ENCODE measurements around the gene RRAS2.

RRAS2 gene

GRCh38 chr11:14374922-14375830 is 16.2 kb upstream of the RRAS2 start:
- Histone ChIP-seq H3K4me3 (no peak overlapping the region), H3K4me2 (no peak overlapping the region), H4K20me1 (no peaks in the 10 kb centered on the region), H3K9ac (no peak overlapping the region), H3K4me1 (no peaks in the 10 kb centered on the region; a peak in 1 of 20 replicates), H3K27me3 (peaks cover 6 to 10% (median 9%) of the 10 kb centered on the region in 11 experiments), H3K9me3 (replicated peaks in 1 of 11) (no peaks in the 10 kb centered on the region), H3K27ac (no peak overlapping the region), H3K36me3 (no peaks in the 10 kb centered on the region)
- no peak for TF ChIP-seq Cebpa-rat (IDR thresholded peaks at IDR 0.05)

- Histone ChIP-seq H3K9ac (no peak overlapping the region), H3K4me3 (no peak overlapping the region), H3K36me3 (no peaks in the 10 kb centered on the region), H3K4me1 (peaks cover 0 to 11% (median 10%) of the 10 kb centered on the region in 10 experiments; a peak in 11 of 20 replicates), H4K20me1 (no peaks in the 10 kb centered on the region), H3K27me3 (no peaks in the 10 kb centered on the region), H3K9me3 (replicated peaks in 1 of 11) (no peaks in the 10 kb centered on the region), H3K27ac (no peak overlapping the region), H3K4me2 (no peak overlapping the region)
- TF ChIP-seq Cebpa-rat (IDR thresholded peaks at IDR 0.05): no peak
These were observed 15.1 kb upstream of the RRAS2 start for GRCh38 chr11:14373941-14374646.

GRCh38 chr11:14372011-14372410 is 13.0 kb upstream of the RRAS2 start:
- no peak overlapping the region for H3K9ac ChIP-seq
- H3K4me1 ChIP-seq: peaks cover 0 to 13% (median 11%) of the 10 kb centered on the region in 10 experiments; a peak in 11 of 20 replicates
- H3K9me3 ChIP-seq (replicated peaks in 1 of 11): no peaks in the 10 kb centered on the region
- H3K36me3 ChIP-seq: no peaks in the 10 kb centered on the region
- no peak overlapping the region for H3K4me3 ChIP-seq
- no peak for TF ChIP-seq Cebpa-rat (IDR thresholded peaks at IDR 0.05)
- H3K27ac ChIP-seq: no peak overlapping the region
- no peaks in the 10 kb centered on the region for H3K27me3 ChIP-seq
- no peaks in the 10 kb centered on the region for H4K20me1 ChIP-seq
- no peak overlapping the region for H3K4me2 ChIP-seq

- Histone ChIP-seq H3K27ac (no peak overlapping the region), H3K9me3 (replicated peaks in 1 of 11) (no peaks in the 10 kb centered on the region), H3K4me1 (peaks cover 0 to 13% (median 11%) of the 10 kb centered on the region in 10 experiments; a peak in 11 of 20 replicates), H4K20me1 (no peaks in the 10 kb centered on the region), H3K4me2 (no peak overlapping the region), H3K9ac (no peak overlapping the region), H3K4me3 (no peak overlapping the region), H3K27me3 (no peaks in the 10 kb centered on the region), H3K36me3 (no peaks in the 10 kb centered on the region)
- TF ChIP-seq Cebpa-rat (IDR thresholded peaks at IDR 0.05): no peak
These were observed 12.3 kb upstream of the RRAS2 start for GRCh38 chr11:14371249-14371648.

- no peak overlapping the region for H3K4me2 ChIP-seq
- no peaks in the 10 kb centered on the region for H4K20me1 ChIP-seq
- no peak overlapping the region for H3K27ac ChIP-seq
- no peaks in the 10 kb centered on the region for H3K36me3 ChIP-seq
- peaks cover 0 to 13% (median 11%) of the 10 kb centered on the region in 10 experiments; a peak in 11 of 20 replicates for H3K4me1 ChIP-seq
- no peak for TF ChIP-seq Cebpa-rat (IDR thresholded peaks at IDR 0.05)
- no peak overlapping the region for H3K9ac ChIP-seq
- H3K9me3 ChIP-seq (replicated peaks in 1 of 11): no peaks in the 10 kb centered on the region
- no peaks in the 10 kb centered on the region for H3K27me3 ChIP-seq
- H3K4me3 ChIP-seq: no peak overlapping the region
These were observed 11.5 kb upstream of the RRAS2 start for GRCh38 chr11:14370496-14370895.

GRCh38 chr11:14369598-14369997 is 10.6 kb upstream of the RRAS2 start:
- Histone ChIP-seq H3K27me3 (no peaks in the 10 kb centered on the region), H4K20me1 (no peaks in the 10 kb centered on the region), H3K4me1 (peaks cover 0 to 13% (median 11%) of the 10 kb centered on the region in 10 experiments; a peak in 11 of 20 replicates), H3K4me2 (peak overlapping the region in 8 of 11 experiments; percentile 12 to 31 (median 26); a peak in 9 of 22 replicates), H3K9ac (no peak overlapping the region), H3K36me3 (no peaks in the 10 kb centered on the region), H3K9me3 (replicated peaks in 1 of 11) (no peaks in the 10 kb centered on the region), H3K27ac (no peak overlapping the region), H3K4me3 (no peak overlapping the region)
- TF ChIP-seq Cebpa-rat (IDR thresholded peaks at IDR 0.05): no peak

GRCh38 chr11:14366936-14367335 is 8.0 kb upstream of the RRAS2 start:
- Histone ChIP-seq H3K4me2 (no peak overlapping the region), H3K4me1 (peaks cover 0 to 13% (median 11%) of the 10 kb centered on the region in 10 experiments; a peak in 11 of 20 replicates), H3K27me3 (no peaks in the 10 kb centered on the region), H4K20me1 (no peaks in the 10 kb centered on the region), H3K27ac (no peak overlapping the region), H3K9me3 (replicated peaks in 1 of 11) (no peaks in the 10 kb centered on the region), H3K4me3 (no peak overlapping the region), H3K9ac (no peak overlapping the region), H3K36me3 (no peaks in the 10 kb centered on the region)
- TF ChIP-seq Cebpa-rat (IDR thresholded peaks at IDR 0.05): no peak

- peaks cover 0 to 6% (median 4%) of the 10 kb centered on the region in 10 experiments; a peak in 9 of 20 replicates for H3K4me1 ChIP-seq
- no peaks in the 10 kb centered on the region for H3K36me3 ChIP-seq
- no peak overlapping the region for H3K9ac ChIP-seq
- no peaks in the 10 kb centered on the region for H3K9me3 ChIP-seq (replicated peaks in 1 of 11)
- no peak overlapping the region for H3K4me2 ChIP-seq
- H4K20me1 ChIP-seq: no peaks in the 10 kb centered on the region
- no peaks in the 10 kb centered on the region for H3K27me3 ChIP-seq
- no peak overlapping the region for H3K27ac ChIP-seq
- TF ChIP-seq Cebpa-rat (IDR thresholded peaks at IDR 0.05): no peak
- H3K4me3 ChIP-seq: no peak overlapping the region
These were observed 5.3 kb upstream of the RRAS2 start for GRCh38 chr11:14364322-14364721.

GRCh38 chr11:14362611-14363010 is 3.6 kb upstream of the RRAS2 start:
- Histone ChIP-seq H3K27ac (no peak overlapping the region), H3K4me2 (no peak overlapping the region), H3K9ac (no peak overlapping the region), H3K9me3 (replicated peaks in 1 of 11) (no peaks in the 10 kb centered on the region), H3K4me1 (peaks cover 2 to 7% (median 3%) of the 10 kb centered on the region in 10 experiments; a peak in 16 of 20 replicates), H3K36me3 (no peaks in the 10 kb centered on the region), H3K27me3 (peaks cover 0 to 9% (median 6%) of the 10 kb centered on the region in 11 experiments; a peak in 12 of 22 replicates), H4K20me1 (peaks cover 0 to 10% (median 0%) of the 10 kb centered on the region in 11 experiments; a peak in 5 of 22 replicates), H3K4me3 (no peak overlapping the region)
- TF ChIP-seq Cebpa-rat (IDR thresholded peaks at IDR 0.05): no peak
